Mesenchymal stem cell (in vitro differentiated cells and primary cell): Measurements from ENCODE around the gene HDAC7. TPM values are rescaled to one million over a fixed set of nuclear protein-coding genes. Genes with fewer than 3 reads are reported as not detected.

Experiments
- DNase-seq: peaks from one replicate; pipeline ENCODE4 v3.0.0-alpha.2; 2013
- H2AFZ ChIP-seq: one replicate; pipeline ENCODE4 v1.6.1; 2013; ENCODE audit warnings: low read depth, mild to moderate bottlenecking, control low read depth, inconsistent platforms, low read length, moderate library complexity
- H2AK5ac ChIP-seq: 2 replicates; pipeline ENCODE4 v1.6.1; 2013; ENCODE audit warnings: low read length, moderate library complexity, mild to moderate bottlenecking, inconsistent platforms; ENCODE audit not compliant: severe bottlenecking
- H2BK120ac ChIP-seq: one replicate; pipeline ENCODE4 v1.6.1; 2013; ENCODE audit warnings: low read depth, mild to moderate bottlenecking, inconsistent platforms, low read length, moderate library complexity
- H2BK12ac ChIP-seq, 2 experiments: one replicate each; pipeline ENCODE4 v1.6.1; 2013; ENCODE audit warnings: inconsistent platforms in 2 of 2, low read length in 2 of 2, mild to moderate bottlenecking in 2 of 2, moderate library complexity in 2 of 2, control low read depth in 1 of 2
- H2BK15ac ChIP-seq: one replicate; pipeline ENCODE4 v1.6.1; 2013; ENCODE audit warnings: mild to moderate bottlenecking, low read depth, inconsistent platforms; ENCODE audit not compliant: poor library complexity, severe bottlenecking
- H2BK5ac ChIP-seq: 2 replicates; pipeline ENCODE4 v1.6.1; 2013; ENCODE audit warnings: low read depth, mild to moderate bottlenecking, low read length, control low read depth, inconsistent platforms; ENCODE audit not compliant: poor library complexity, severe bottlenecking
- H3K14ac ChIP-seq, 2 experiments: one replicate each; pipeline ENCODE4 v1.6.1; 2013; ENCODE audit warnings: inconsistent platforms in 2 of 2, low read length in 2 of 2, control low read depth in 1 of 2, mild to moderate bottlenecking in 1 of 2, moderate library complexity in 1 of 2
- H3K18ac ChIP-seq, 2 experiments: one replicate each; pipeline ENCODE4 v1.6.1; 2013; ENCODE audit warnings: inconsistent platforms in 2 of 2, low read length in 2 of 2, control low read depth in 1 of 2, low read depth in 1 of 2, mild to moderate bottlenecking in 1 of 2
- H3K23ac ChIP-seq, 2 experiments: one replicate each; pipeline ENCODE4 v1.6.1; 2013; ENCODE audit warnings: inconsistent platforms in 2 of 2, low read length in 2 of 2, mild to moderate bottlenecking in 2 of 2, moderate library complexity in 2 of 2, control low read depth in 1 of 2
- H3K27ac ChIP-seq: 2 replicates; pipeline ENCODE4 v1.5.1; 2013; ENCODE audit warnings: mild to moderate bottlenecking, moderate library complexity, low read length, control low read depth, inconsistent platforms; ENCODE audit not compliant: poor library complexity, severe bottlenecking
- H3K27me3 ChIP-seq, 2 experiments: 2 replicates each; pipeline versions ENCODE4 v1.6.1 to v1.7.0; 2013; ENCODE audit warnings: low read length in 2 of 2, mild to moderate bottlenecking in 2 of 2, moderate library complexity in 2 of 2, control low read depth in 1 of 2, inconsistent platforms in 1 of 2; ENCODE audit not compliant: control insufficient read depth in 1 of 2, insufficient read depth in 1 of 2
- H3K36me3 ChIP-seq, 2 experiments: 2 replicates each; pipeline versions ENCODE4 v1.6.1 to v1.7.0; 2013; ENCODE audit warnings: low read length in 2 of 2, control low read depth in 1 of 2, inconsistent platforms in 1 of 2, low read depth in 1 of 2, mild to moderate bottlenecking in 1 of 2; ENCODE audit not compliant: insufficient read depth in 2 of 2, control insufficient read depth in 1 of 2
- H3K4ac ChIP-seq, 2 experiments: one replicate each; pipeline ENCODE4 v1.6.1; 2013; ENCODE audit warnings: inconsistent platforms in 2 of 2, low read length in 2 of 2, mild to moderate bottlenecking in 2 of 2, moderate library complexity in 2 of 2, control low read depth in 1 of 2, low read depth in 1 of 2
- H3K4me1 ChIP-seq: 2 replicates; pipeline ENCODE4 v1.6.1; 2013; ENCODE audit warnings: low read depth, low read length, control low read depth; ENCODE audit not compliant: control insufficient read depth, insufficient read depth
- H3K4me2 ChIP-seq: 2 replicates; pipeline ENCODE4 v1.6.1; 2013; ENCODE audit warnings: low read length, mild to moderate bottlenecking, inconsistent platforms; ENCODE audit not compliant: poor library complexity, severe bottlenecking
- H3K4me3 ChIP-seq, 2 experiments: 2 replicates each; pipeline versions ENCODE4 v1.5.1 to v1.7.0; 2013; ENCODE audit warnings: low read length in 2 of 2, mild to moderate bottlenecking in 2 of 2, control low read depth in 1 of 2, low read depth in 1 of 2; ENCODE audit not compliant: insufficient read depth in 1 of 2
- H3K79me1 ChIP-seq: replicated peaks from 2 replicates; pipeline ENCODE4 v1.6.1; 2013; ENCODE audit warnings: mild to moderate bottlenecking, control low read depth, low read length, inconsistent platforms; ENCODE audit not compliant: poor library complexity, severe bottlenecking
- H3K9ac ChIP-seq: 2 replicates; pipeline ENCODE4 v1.7.0; 2013; ENCODE audit warnings: mild to moderate bottlenecking, low read length, moderate library complexity
- H3K9me3 ChIP-seq: 2 replicates; pipeline ENCODE4 v1.7.0; 2013; ENCODE audit warnings: mild to moderate bottlenecking, low read length; ENCODE audit not compliant: control insufficient read depth
- H4K8ac ChIP-seq: one replicate; pipeline ENCODE4 v1.6.1; 2013; ENCODE audit warnings: inconsistent platforms, mild to moderate bottlenecking, low read length, moderate library complexity
- H4K91ac ChIP-seq: one replicate; pipeline ENCODE4 v1.6.1; 2013; ENCODE audit warnings: mild to moderate bottlenecking, low read length, inconsistent platforms
- WGBS: methylation state at CpG from one replicate; pipeline ENCODE4 v1.1.7; 2013; ENCODE audit warnings: mixed read lengths; 5-methylcytosine and 5-hydroxymethylcytosine counted together
- polyA plus RNA-seq, 2 experiments: library from polyadenylated mRNA; stranded (reverse); fragments of 200-250 nt; gene quantifications; one replicate each; pipeline ENCODE4 v1.2.3, GENCODE V29; 2013

Gene HDAC7
- 50.4 TPM for polyA plus RNA-seq (2013, experiment 1 of 2)
- polyA plus RNA-seq (2013, experiment 2 of 2) = 47.9 TPM

GRCh38 chr12:47819896-47820630 is at the start of gene HDAC7:
HDAC7 (minus strand) TSS chr12:47819903; CDS start chr12:47819785, 118 bp downstream.
- Histone ChIP-seq H2BK12ac (peak within 1 kb of the TSS; percentile 93 to 99), H2BK5ac (peak within 1 kb of the TSS; percentile 99), H3K23ac (peak within 1 kb of the TSS; percentile 67 to 100), H2AFZ (no peak within 1 kb of the TSS), H3K4me2 (peak within 1 kb of the TSS; percentile 79), H3K4me3 (peak within 1 kb of the TSS; percentile 70 to 93), H3K27ac (peak within 1 kb of the TSS; percentile 100), H2BK15ac (peak within 1 kb of the TSS; percentile 96), H3K18ac (peak within 1 kb of the TSS; percentile 100), H2AK5ac (peak within 1 kb of the TSS; percentile 99), H3K14ac (peak within 1 kb of the TSS; percentile 96 to 100), H3K9me3 (no peaks in the 10 kb centered on the region), H3K4me1 (peaks cover 37% of the 10 kb centered on the region), H3K36me3 (peaks cover 6 to 8% of the 10 kb centered on the region in 2 experiments), H3K4ac (peak within 1 kb of the TSS; percentile 100), H4K91ac (peak within 1 kb of the TSS; percentile 100), H3K79me1 (no peaks in the 10 kb centered on the region), H4K8ac (peak within 1 kb of the TSS; percentile 100), H2BK120ac (peak within 1 kb of the TSS; percentile 99), H3K27me3 (no peaks in the 10 kb centered on the region), H3K9ac (peak within 1 kb of the TSS; percentile 99)
- DNase-seq = peak; percentile 78
- under 1% methylated on average over 33 of the region's 58 CpGs for WGBS

GRCh38 chr12:47868552-47869031 is 48.9 kb upstream of the HDAC7 start:
- Histone ChIP-seq H3K27me3 (no peaks in the 10 kb centered on the region), H3K9ac (no peak overlapping the region), H2BK12ac (peak overlapping the region in 1 of 2 experiments; percentile 48), H3K4me3 (no peak overlapping the region), H2AK5ac (no peak overlapping the region), H3K14ac (no peak overlapping the region), H3K4me1 (peaks cover 6% of the 10 kb centered on the region), H4K8ac (no peak overlapping the region), H2BK5ac (no peak overlapping the region), H3K18ac (no peak overlapping the region), H3K79me1 (no peaks in the 10 kb centered on the region), H3K23ac (no peak overlapping the region), H3K4me2 (no peak overlapping the region), H3K9me3 (no peaks in the 10 kb centered on the region), H3K36me3 (peaks cover 0 to 32% of the 10 kb centered on the region in 2 experiments), H3K4ac (no peak overlapping the region), H4K91ac (no peak overlapping the region), H3K27ac (no peak overlapping the region), H2AFZ (no peak overlapping the region), H2BK15ac (peak overlapping the region; percentile 83), H2BK120ac (no peak overlapping the region)
- 92% methylated on average over 8 of the region's 8 CpGs for WGBS
- DNase-seq = no peak

- H3K9ac ChIP-seq = no peak overlapping the region
- DNase-seq = no peak
- no peaks in the 10 kb centered on the region for H3K27me3 ChIP-seq
- 92% methylated on average over 2 of the region's 2 CpGs for WGBS
- peaks cover 0 to 36% of the 10 kb centered on the region in 2 experiments for H3K36me3 ChIP-seq
- no peak overlapping the region for H3K23ac ChIP-seq
- H4K8ac ChIP-seq = peak overlapping the region; percentile 35
- no peak overlapping the region for H3K4me2 ChIP-seq
- peak overlapping the region in 1 of 2 experiments; percentile 52 for H2BK12ac ChIP-seq
- H2BK15ac ChIP-seq = peak overlapping the region; percentile 33
- H3K79me1 ChIP-seq = no peaks in the 10 kb centered on the region
- no peak overlapping the region for H3K27ac ChIP-seq
- no peak overlapping the region for H2BK120ac ChIP-seq
- H3K4ac ChIP-seq = peak overlapping the region in 1 of 2 experiments; percentile 41
- no peak overlapping the region for H2AK5ac ChIP-seq
- H3K9me3 ChIP-seq = no peaks in the 10 kb centered on the region
- H3K18ac ChIP-seq = peak overlapping the region; percentile 14 to 30
- H4K91ac ChIP-seq = no peak overlapping the region
- no peak overlapping the region for H2AFZ ChIP-seq
- peaks cover 6% of the 10 kb centered on the region for H3K4me1 ChIP-seq
- no peak overlapping the region for H3K14ac ChIP-seq
- H2BK5ac ChIP-seq = no peak overlapping the region
- no peak overlapping the region for H3K4me3 ChIP-seq
Observed at GRCh38 chr12:47868041-47868440, 48.3 kb upstream of the HDAC7 start.

- H2AK5ac ChIP-seq = no peak overlapping the region
- H3K4me3 ChIP-seq = no peak overlapping the region
- 53% methylated on average over 3 of the region's 4 CpGs for WGBS
- no peak overlapping the region for H4K91ac ChIP-seq
- H2BK5ac ChIP-seq = no peak overlapping the region
- no peak overlapping the region for H3K4ac ChIP-seq
- H3K9ac ChIP-seq = no peak overlapping the region
- DNase-seq = peak; percentile 90
- H2AFZ ChIP-seq = no peak overlapping the region
- peaks cover 6% of the 10 kb centered on the region for H3K4me1 ChIP-seq
- peak overlapping the region; percentile 30 for H2BK15ac ChIP-seq
- H3K36me3 ChIP-seq = peaks cover 0 to 37% of the 10 kb centered on the region in 2 experiments
- no peak overlapping the region for H3K27ac ChIP-seq
- H3K79me1 ChIP-seq = no peaks in the 10 kb centered on the region
- H3K9me3 ChIP-seq = no peaks in the 10 kb centered on the region
- no peaks in the 10 kb centered on the region for H3K27me3 ChIP-seq
- peak overlapping the region in 1 of 2 experiments; percentile 8 for H3K18ac ChIP-seq
- no peak overlapping the region for H3K23ac ChIP-seq
- H2BK120ac ChIP-seq = no peak overlapping the region
- H4K8ac ChIP-seq = peak overlapping the region; percentile 69
- no peak overlapping the region for H3K4me2 ChIP-seq
- no peak overlapping the region for H3K14ac ChIP-seq
- H2BK12ac ChIP-seq = no peak overlapping the region
Observed at GRCh38 chr12:47867495-47867941, 47.8 kb upstream of the HDAC7 start.
